Vagina (tissue), 2 donors: Measurements from ENCODE around the gene GRIFIN. TPM values are rescaled to one million over a fixed set of nuclear protein-coding genes. Genes with fewer than 3 reads are reported as not detected.

Experiments
- DNase-seq, 2 donors: peaks; one replicate each; pipeline ENCODE4 v3.0.0-alpha.2; 2017; ENCODE audit errors: extremely low spot score in 2 of 2
- H3K27ac ChIP-seq: fragments of 200-600 bp; sonication (generic); one replicate; pipeline ENCODE4 v1.5.1; 2019
- H3K27me3 ChIP-seq: fragments of 200-600 bp; sonication (generic); one replicate; pipeline ENCODE4 v1.5.1; 2019
- H3K36me3 ChIP-seq, 2 donors: fragments of 200-600 bp; sonication (generic); one replicate each; pipeline ENCODE4 v1.5.1; 2017 to 2019
- H3K4me1 ChIP-seq: fragments of 200-600 bp; sonication (generic); one replicate; pipeline ENCODE4 v1.5.1; 2019
- H3K4me3 ChIP-seq, 2 donors: fragments of 200-600 bp; sonication (generic); 1 replicate in 1 of 2; 2 replicates in 1 of 2; pipeline ENCODE4 v1.5.1; 2016 to 2019
- H3K9me3 ChIP-seq: fragments of 200-600 bp; sonication (generic); one replicate; pipeline ENCODE4 v1.5.1; 2019
- CTCF ChIP-seq, 3 experiments: fragments of 450-650 bp in 2 of 3; fragments of 200-600 bp in 1 of 3; sonication (generic) in 1 of 3; IDR thresholded peaks; one replicate each; pipeline ENCODE4 v1.5.1; 2017 to 2019; ENCODE audit warnings: antibody characterized with exemption in 3 of 3, mild to moderate bottlenecking in 2 of 3, moderate library complexity in 2 of 3
- POLR2A ChIP-seq, 2 donors: fragments of 450-650 bp; IDR thresholded peaks; one replicate each; pipeline ENCODE4 v1.6.1; 2017; ENCODE audit warnings: antibody characterized with exemption in 2 of 2, mild to moderate bottlenecking in 2 of 2, moderate library complexity in 2 of 2
- POLR2AphosphoS5 ChIP-seq, 2 donors: sonication (generic); formaldehyde crosslinking; IDR thresholded peaks; one replicate each; pipeline ENCODE4 v1.9.0; 2017; ENCODE audit warnings: antibody characterized with exemption in 2 of 2, mild to moderate bottlenecking in 2 of 2, low read depth in 1 of 2; ENCODE audit not compliant: insufficient read depth in 1 of 2
- intact Hi-C: fragments of 100-400 bp; cut with DNase I; formaldehyde crosslinking; loops from one replicate; pipeline ENCODE4 v1.15.1; 2023
- total RNA-seq: library from RNA; depleted of rRNA; stranded (reverse); fragments of >200 nt; gene quantifications from one replicate; pipeline ENCODE4 v1.2.3, GENCODE V29; 2016

GRIFIN gene
- total RNA-seq, 1 donor from 2014 or later = not detected

- no peaks in the 10 kb centered on the region for H3K36me3 ChIP-seq
- TF ChIP-seq POLR2AphosphoS5 (IDR thresholded peaks at IDR 0.05; ENCODE audit: insufficient read depth in 1 of 2, low read depth in 1 of 2) (no peak), POLR2A (IDR thresholded peaks at IDR 0.05) (no peak), CTCF (IDR thresholded peaks at IDR 0.05) (no peak)
- intact Hi-C loops = loop anchor here (5.0 to 10.0 kb wide), 2 partner anchors 79 to 206 kb away; partner anchors contain the start of genes AMZ1, BRAT1 and IQCE
- H3K27me3 ChIP-seq = no peaks in the 10 kb centered on the region
- no peak overlapping the region for H3K4me3 ChIP-seq
- no peak overlapping the region for H3K27ac ChIP-seq
- DNase-seq = no peak
- peaks cover 15% of the 10 kb centered on the region for H3K4me1 ChIP-seq
- no peaks in the 10 kb centered on the region for H3K9me3 ChIP-seq
These were observed 2.6 kb upstream of the GRIFIN start for GRCh38 chr7:2478800-2479199.

- no peak for DNase-seq
- Histone ChIP-seq H3K27me3 (no peaks in the 10 kb centered on the region), H3K27ac (no peak overlapping the region), H3K9me3 (no peaks in the 10 kb centered on the region), H3K36me3 (no peaks in the 10 kb centered on the region), H3K4me3 (no peak overlapping the region), H3K4me1 (peaks cover 15% of the 10 kb centered on the region)
- intact Hi-C loops = loop anchor here (5.0 to 10.0 kb wide), 2 partner anchors 79 to 206 kb away; partner anchors contain the start of genes AMZ1, BRAT1 and IQCE
- no peak for TF ChIP-seq POLR2A (IDR thresholded peaks at IDR 0.05)
- no peak for TF ChIP-seq POLR2AphosphoS5 (IDR thresholded peaks at IDR 0.05; ENCODE audit: insufficient read depth in 1 of 2, low read depth in 1 of 2)
- no peak for TF ChIP-seq CTCF (IDR thresholded peaks at IDR 0.05)
These were observed 2.2 kb upstream of the GRIFIN start for GRCh38 chr7:2478399-2478785.

- Histone ChIP-seq H3K4me1 (peaks cover 15% of the 10 kb centered on the region), H3K36me3 (no peaks in the 10 kb centered on the region), H3K27me3 (no peaks in the 10 kb centered on the region), H3K9me3 (no peaks in the 10 kb centered on the region), H3K4me3 (no peak overlapping the region), H3K27ac (no peak overlapping the region)
- no peak for TF ChIP-seq POLR2A (IDR thresholded peaks at IDR 0.05)
- no peak for TF ChIP-seq POLR2AphosphoS5 (IDR thresholded peaks at IDR 0.05; ENCODE audit: insufficient read depth in 1 of 2, low read depth in 1 of 2)
- peak; percentile 46 to 73 (median 71) for TF ChIP-seq CTCF (IDR thresholded peaks at IDR 0.05)
- no peak for DNase-seq
- intact Hi-C loops = loop anchor here (5.0 to 10.0 kb wide), 2 partner anchors 80 to 207 kb away; partner anchors contain the start of genes AMZ1, BRAT1 and IQCE
These were observed 1.5 kb upstream of the GRIFIN start for GRCh38 chr7:2477447-2478398.

- peaks cover 15% of the 10 kb centered on the region for H3K4me1 ChIP-seq
- H3K4me3 ChIP-seq = no peak overlapping the region
- H3K27ac ChIP-seq = no peak overlapping the region
- DNase-seq = no peak
- H3K36me3 ChIP-seq = no peaks in the 10 kb centered on the region
- H3K9me3 ChIP-seq = no peaks in the 10 kb centered on the region
- intact Hi-C loops = loop anchor here (5.0 to 10.0 kb wide), 2 partner anchors 80 to 208 kb away; partner anchors contain the start of genes AMZ1, BRAT1 and IQCE
- H3K27me3 ChIP-seq = no peaks in the 10 kb centered on the region
- TF ChIP-seq POLR2AphosphoS5 (IDR thresholded peaks at IDR 0.05; ENCODE audit: insufficient read depth in 1 of 2, low read depth in 1 of 2) = no peak
- no peak for TF ChIP-seq POLR2A (IDR thresholded peaks at IDR 0.05)
- no peak for TF ChIP-seq CTCF (IDR thresholded peaks at IDR 0.05)
These were observed 713 bp upstream of the GRIFIN start for GRCh38 chr7:2476776-2477446.
